Measurements from ENCODE around the gene PCLAF. TPM values are rescaled to one million over a fixed set of nuclear protein-coding genes. Genes with fewer than 3 reads are reported as not detected.
"Not testable (repeated sequence)": the region's sequence is repeated elsewhere in the genome, so short reads cannot be mapped to it uniquely, and the experiment has no call there.

Gene PCLAF
- total and polyA plus RNA-seq, 12 donors = 0.17 to 4.5 (median 0.67) TPM; not detected in 5

- no peak for DNase-seq
- Histone ChIP-seq H3K9me3 (no peaks in the 10 kb centered on the region), H3K4me3 (no peak overlapping the region), H3K36me3 (peaks cover 0 to 24% (median 0%) of the 10 kb centered on the region in 9 donors), H3K27me3 (no peaks in the 10 kb centered on the region), H3K27ac (no peak overlapping the region), H3K4me1 (peaks cover 0 to 23% (median 6%) of the 10 kb centered on the region in 9 donors)
- TF ChIP-seq, protein P1, sequence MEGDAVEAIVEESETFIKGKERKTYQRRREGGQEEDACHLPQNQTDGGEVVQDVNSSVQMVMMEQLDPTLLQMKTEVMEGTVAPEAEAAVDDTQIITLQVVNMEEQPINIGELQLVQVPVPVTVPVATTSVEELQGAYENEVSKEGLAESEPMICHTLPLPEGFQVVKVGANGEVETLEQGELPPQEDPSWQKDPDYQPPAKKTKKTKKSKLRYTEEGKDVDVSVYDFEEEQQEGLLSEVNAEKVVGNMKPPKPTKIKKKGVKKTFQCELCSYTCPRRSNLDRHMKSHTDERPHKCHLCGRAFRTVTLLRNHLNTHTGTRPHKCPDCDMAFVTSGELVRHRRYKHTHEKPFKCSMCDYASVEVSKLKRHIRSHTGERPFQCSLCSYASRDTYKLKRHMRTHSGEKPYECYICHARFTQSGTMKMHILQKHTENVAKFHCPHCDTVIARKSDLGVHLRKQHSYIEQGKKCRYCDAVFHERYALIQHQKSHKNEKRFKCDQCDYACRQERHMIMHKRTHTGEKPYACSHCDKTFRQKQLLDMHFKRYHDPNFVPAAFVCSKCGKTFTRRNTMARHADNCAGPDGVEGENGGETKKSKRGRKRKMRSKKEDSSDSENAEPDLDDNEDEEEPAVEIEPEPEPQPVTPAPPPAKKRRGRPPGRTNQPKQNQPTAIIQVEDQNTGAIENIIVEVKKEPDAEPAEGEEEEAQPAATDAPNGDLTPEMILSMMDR (IDR thresholded peaks at IDR 0.05) = no peak
- intact Hi-C loops (cut with DNase I) = no loop called here
- WGBS, 2 donors = 97 to 98% methylated on average over 1 of the region's 1 CpG
- no peak for ATAC-seq
Measured at GRCh38 chr15:64340355-64340754, 40.9 kb downstream of the PCLAF start.

GRCh38 chr15:64337761-64338160 is 43.5 kb downstream of the PCLAF start:
- TF ChIP-seq, protein P1 (IDR thresholded peaks at IDR 0.05) = no peak
- Histone ChIP-seq H3K4me1 (peaks cover 0 to 12% (median 0%) of the 10 kb centered on the region in 9 donors), H3K27me3 (no peaks in the 10 kb centered on the region), H3K9me3 (no peaks in the 10 kb centered on the region), H3K27ac (no peak overlapping the region), H3K4me3 (no peak overlapping the region), H3K36me3 (peaks cover 0 to 24% (median 0%) of the 10 kb centered on the region in 9 donors)
- no peak for ATAC-seq
- 91 to 95% methylated on average over 2 of the region's 2 CpGs for WGBS, 2 donors
- intact Hi-C loops (cut with DNase I) = no loop called here
- no peak for DNase-seq

DNA sequence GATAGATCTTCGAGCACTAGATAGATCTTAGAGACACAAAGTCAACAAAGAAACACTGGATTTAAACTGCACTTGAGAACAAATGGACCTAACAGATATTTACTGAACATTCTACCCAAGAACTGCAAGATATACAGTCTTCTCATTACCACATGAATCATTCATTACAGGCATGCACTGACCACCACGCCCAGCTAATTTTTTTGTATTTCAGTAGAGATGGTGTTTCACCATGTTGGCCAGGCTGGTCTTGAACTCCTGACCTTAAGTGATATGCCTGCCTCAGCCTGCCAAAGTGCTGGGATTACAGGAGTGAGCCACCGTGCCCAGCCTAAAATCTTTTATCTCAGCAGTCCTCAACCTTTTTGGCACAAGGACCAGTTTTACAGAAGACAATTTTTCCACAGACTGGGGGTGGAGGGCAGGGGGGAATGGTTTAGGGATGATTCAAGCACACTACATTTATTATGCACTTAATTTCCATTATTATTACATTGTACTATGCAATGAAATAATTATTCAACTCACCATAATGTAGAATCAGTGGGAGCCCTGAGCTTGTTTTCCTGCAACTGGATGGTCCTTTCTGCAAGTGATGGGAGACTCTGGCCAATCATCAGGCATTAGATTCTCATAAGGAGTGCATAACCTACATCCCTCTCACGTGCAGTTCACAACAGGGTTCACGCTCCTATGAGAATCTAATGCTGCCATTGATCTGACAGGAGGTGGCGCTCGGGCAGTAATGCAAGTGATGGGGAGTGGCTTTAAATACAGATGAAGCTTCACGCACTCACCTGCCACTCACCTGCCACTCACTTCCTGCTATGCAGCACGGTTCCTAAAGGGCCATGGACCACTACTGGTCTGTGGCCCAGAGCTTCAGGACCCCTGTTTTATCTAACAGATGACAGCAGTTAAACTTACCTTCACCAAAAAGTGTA is 47.0 kb downstream of the PCLAF start:
- H3K4me3 ChIP-seq = no peak overlapping the region
- ATAC-seq = no peak
- TF ChIP-seq, protein P1 (IDR thresholded peaks at IDR 0.05) = no peak

GRCh38 chr15:64333516-64333915 is 47.7 kb downstream of the PCLAF start:
- peaks cover 0 to 12% (median 0%) of the 10 kb centered on the region in 9 donors for H3K4me1 ChIP-seq
- H3K9me3 ChIP-seq = no peaks in the 10 kb centered on the region
- H3K36me3 ChIP-seq = no peaks in the 10 kb centered on the region
- no peak for DNase-seq
- no peak overlapping the region for H3K27ac ChIP-seq
- intact Hi-C loops (cut with DNase I) = no loop called here
- WGBS, 2 donors = 96 to 97% methylated on average over 2 of the region's 2 CpGs
- H3K27me3 ChIP-seq = no peaks in the 10 kb centered on the region
- ATAC-seq = no peak
- no peak overlapping the region for H3K4me3 ChIP-seq
- TF ChIP-seq, protein P1 (IDR thresholded peaks at IDR 0.05) = no peak

More for the DNA sequence above, 47.0 kb downstream of the PCLAF start:
- H3K4me1 ChIP-seq = peaks cover 0 to 12% (median 0%) of the 10 kb centered on the region in 9 donors
- H3K36me3 ChIP-seq = peaks cover 0 to under 1% (median 0%) of the 10 kb centered on the region in 9 donors
- H3K9me3 ChIP-seq = no peaks in the 10 kb centered on the region
- 71 to 78% methylated on average over 9 of the region's 9 CpGs for WGBS, 2 donors
- DNase-seq = no peak
- H3K27me3 ChIP-seq = no peaks in the 10 kb centered on the region
- intact Hi-C loops (cut with DNase I) = no loop called here
- no peak overlapping the region for H3K27ac ChIP-seq

- 56 to 60% methylated on average over 2 of the region's 3 CpGs for whole genome bisulfite sequencing, 2 donors
- H3K36me3 ChIP-seq; intact Hi-C loops (cut with DNase I); H3K27ac ChIP-seq; H3K4me3 ChIP-seq; DNase-seq; H3K9me3 ChIP-seq; H3K27me3 ChIP-seq; ATAC-seq: not testable (repeated sequence)
- H3K4me1 ChIP-seq = peaks cover 0 to 12% (median 0%) of the 10 kb centered on the region in 9 donors
Measured at GRCh38 chr15:64331668-64332067, 49.6 kb downstream of the PCLAF start.

DNA sequence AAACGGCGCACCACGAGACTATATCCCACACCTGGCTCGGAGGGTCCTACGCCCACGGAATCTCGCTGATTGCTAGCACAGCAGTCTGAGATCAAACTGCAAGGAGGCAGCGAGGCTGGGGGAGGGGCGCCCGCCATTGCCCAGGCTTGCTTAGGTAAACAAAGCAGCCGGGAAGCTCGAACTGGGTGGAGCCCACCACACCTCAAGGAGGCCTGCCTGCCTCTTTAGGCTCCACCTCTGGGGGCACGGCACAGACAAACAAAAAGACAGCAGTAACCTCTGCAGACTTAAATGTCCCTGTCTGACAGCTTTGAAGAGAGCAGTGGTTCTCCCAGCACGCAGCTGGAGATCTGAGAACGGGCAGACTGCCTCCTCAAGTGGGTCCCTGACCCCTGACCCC is 54.3 kb downstream of the PCLAF start:
- H3K9me3 ChIP-seq; H3K4me3 ChIP-seq; H3K27ac ChIP-seq; H3K4me1 ChIP-seq; ATAC-seq; H3K36me3 ChIP-seq; DNase-seq; intact Hi-C loops (cut with DNase I); H3K27me3 ChIP-seq: not testable (repeated sequence)
- WGBS, 2 donors = 69 to 73% methylated on average over 3 to 7 of the region's 15 CpGs

GRCh38 chr15:64326458-64326857 is 54.8 kb downstream of the PCLAF start:
- H3K4me3 ChIP-seq; H3K4me1 ChIP-seq; DNase-seq; H3K36me3 ChIP-seq; intact Hi-C loops (cut with DNase I); H3K27me3 ChIP-seq; H3K9me3 ChIP-seq; ATAC-seq; H3K27ac ChIP-seq: not testable (repeated sequence)
- 97 to 98% methylated on average over 6 to 11 of the region's 20 CpGs for WGBS, 2 donors

Measured in heart right ventricle (tissue), 16 donors.